Prostate gland (tissue), 2 donors: Measurements from ENCODE around the gene KCMF1.

Experiments used
- POLR2A ChIP-seq: fragments of 450-650 bp; IDR thresholded peaks from one replicate; pipeline ENCODE4 v1.6.1; 2016; ENCODE audit warnings: antibody characterized with exemption, mild to moderate bottlenecking
- TF ChIP-seq, protein P1 (sequence below), 4 experiments: fragments of 200-600 bp in 2 of 4; fragments of 450-650 bp in 2 of 4; sonication (generic) in 2 of 4; IDR thresholded peaks; 1 replicate in 3 of 4; 2 replicates in 1 of 4; pipeline ENCODE4 v1.5.1; 2016 to 2019; ENCODE audit warnings: antibody characterized with exemption in 4 of 4, mild to moderate bottlenecking in 2 of 4, moderate library complexity in 2 of 4

DNA sequence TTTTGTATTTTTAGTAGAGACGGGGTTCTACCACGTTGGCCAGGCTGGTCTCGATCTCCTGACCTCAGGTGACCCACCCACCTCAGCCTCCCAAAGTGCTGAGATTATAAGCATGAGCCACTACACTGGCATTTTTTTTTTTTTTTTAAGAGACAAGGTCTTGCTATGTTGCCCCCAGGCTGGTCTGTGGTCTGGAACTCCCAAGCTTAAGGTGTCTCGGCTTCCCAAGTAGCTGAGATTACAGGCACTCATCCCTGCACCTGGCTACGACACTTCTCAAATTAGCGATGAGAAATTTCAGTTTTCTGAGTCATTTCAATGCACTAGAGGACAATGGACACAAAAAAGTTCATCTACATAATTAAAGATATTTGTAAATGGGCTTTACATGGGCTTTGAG is 125.7 kb downstream of the KCMF1 start:
- TF ChIP-seq, protein P1, sequence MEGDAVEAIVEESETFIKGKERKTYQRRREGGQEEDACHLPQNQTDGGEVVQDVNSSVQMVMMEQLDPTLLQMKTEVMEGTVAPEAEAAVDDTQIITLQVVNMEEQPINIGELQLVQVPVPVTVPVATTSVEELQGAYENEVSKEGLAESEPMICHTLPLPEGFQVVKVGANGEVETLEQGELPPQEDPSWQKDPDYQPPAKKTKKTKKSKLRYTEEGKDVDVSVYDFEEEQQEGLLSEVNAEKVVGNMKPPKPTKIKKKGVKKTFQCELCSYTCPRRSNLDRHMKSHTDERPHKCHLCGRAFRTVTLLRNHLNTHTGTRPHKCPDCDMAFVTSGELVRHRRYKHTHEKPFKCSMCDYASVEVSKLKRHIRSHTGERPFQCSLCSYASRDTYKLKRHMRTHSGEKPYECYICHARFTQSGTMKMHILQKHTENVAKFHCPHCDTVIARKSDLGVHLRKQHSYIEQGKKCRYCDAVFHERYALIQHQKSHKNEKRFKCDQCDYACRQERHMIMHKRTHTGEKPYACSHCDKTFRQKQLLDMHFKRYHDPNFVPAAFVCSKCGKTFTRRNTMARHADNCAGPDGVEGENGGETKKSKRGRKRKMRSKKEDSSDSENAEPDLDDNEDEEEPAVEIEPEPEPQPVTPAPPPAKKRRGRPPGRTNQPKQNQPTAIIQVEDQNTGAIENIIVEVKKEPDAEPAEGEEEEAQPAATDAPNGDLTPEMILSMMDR (IDR thresholded peaks at IDR 0.05), result no peak
- TF ChIP-seq POLR2A, result no peak
